SHP77 treated with DMSO at 0.1 percent for 48 hours (cell line): Measurements from ENCODE around the gene GAS6.

Experiments used
- DNase-seq: peaks from one replicate; lab custom pipeline; 2025; lab: John Stamatoyannopoulos, UW

The GAS6 gene

DNA sequence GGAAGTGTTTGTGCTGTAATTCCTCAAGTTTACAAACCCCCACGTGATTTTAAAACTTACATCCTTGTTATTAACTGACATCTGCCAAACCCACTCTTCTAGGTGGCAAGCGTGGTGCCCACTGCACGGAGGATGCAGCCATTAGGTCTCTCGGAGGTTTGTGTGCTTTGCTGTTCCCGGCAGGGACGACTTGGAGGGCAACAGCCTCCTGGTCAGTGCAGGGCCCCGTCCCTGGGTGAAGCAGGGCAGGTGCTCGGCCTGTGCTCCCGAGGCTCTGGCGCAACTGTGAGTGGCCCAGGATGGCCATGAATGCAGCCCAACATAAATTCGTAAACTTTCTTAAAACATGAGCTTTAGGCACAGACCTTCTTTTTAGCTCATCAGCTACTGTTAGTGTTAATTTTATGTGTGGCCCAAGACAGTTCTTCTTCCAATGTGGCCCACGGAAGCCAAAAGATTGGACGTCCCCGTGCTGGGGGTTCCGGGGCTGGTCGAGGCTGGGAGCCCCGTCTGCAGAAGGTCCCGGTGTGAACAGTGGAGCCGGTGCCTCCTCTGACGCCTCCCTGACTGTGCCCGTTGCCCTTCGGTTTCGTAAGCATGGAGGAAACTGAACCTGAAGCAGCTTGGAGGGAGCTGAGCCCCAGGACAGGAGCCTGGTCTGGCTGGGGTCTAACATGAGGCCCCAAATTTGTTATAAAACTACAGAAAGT is 11.9 kb downstream of the GAS6 start:
- DNase-seq = no peak

DNA sequence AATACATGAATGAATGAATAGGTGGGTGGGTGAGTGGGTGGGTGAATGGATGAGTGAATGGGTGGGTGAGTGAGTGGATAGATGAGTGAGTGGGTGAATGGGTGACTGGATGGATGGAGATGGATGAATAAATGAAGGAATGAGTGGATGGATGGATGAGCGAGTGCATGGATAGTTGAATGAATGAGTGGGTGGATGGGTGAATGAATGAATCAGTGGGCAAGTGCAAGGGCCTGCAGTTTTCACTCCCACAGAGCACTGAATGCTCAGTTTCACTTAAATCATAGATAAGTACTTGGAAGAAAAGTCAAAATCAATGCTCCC is 12.4 kb downstream of the GAS6 start:
- DNase-seq = no peak

DNA sequence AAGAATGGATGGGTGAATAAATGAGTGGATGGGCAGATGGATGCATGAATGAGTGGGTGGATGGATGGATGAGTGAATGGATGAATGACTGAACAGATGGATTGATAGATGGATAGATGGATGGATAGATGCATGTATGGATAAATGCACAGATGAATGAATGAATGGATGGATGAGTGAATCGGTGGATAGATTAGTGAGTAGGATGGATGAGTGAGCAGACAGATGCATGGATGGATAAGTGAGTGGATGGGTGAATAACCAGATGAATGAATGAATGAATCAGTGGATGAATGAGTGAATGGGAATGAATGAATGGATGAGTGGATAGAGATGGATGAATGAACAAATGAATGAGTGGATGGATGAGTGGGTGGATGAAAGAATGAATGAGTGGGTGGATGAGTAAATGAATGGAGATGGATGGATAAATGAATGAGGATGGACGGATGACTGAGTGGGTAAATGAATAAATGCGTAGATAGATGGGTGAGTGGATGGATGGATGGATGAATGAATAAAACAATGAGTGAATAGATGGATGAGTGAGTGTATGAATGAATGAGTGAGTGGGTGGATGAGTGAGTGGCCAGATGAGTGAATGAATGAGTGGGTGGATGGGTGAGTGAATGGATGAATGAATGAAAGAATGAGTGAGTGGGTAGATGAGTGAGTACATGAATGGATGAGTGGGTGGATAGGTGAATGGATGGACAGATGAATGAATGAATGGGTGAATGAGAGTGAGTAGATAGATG is 13.0 kb downstream of the GAS6 start:
- no peak for DNase-seq

DNA sequence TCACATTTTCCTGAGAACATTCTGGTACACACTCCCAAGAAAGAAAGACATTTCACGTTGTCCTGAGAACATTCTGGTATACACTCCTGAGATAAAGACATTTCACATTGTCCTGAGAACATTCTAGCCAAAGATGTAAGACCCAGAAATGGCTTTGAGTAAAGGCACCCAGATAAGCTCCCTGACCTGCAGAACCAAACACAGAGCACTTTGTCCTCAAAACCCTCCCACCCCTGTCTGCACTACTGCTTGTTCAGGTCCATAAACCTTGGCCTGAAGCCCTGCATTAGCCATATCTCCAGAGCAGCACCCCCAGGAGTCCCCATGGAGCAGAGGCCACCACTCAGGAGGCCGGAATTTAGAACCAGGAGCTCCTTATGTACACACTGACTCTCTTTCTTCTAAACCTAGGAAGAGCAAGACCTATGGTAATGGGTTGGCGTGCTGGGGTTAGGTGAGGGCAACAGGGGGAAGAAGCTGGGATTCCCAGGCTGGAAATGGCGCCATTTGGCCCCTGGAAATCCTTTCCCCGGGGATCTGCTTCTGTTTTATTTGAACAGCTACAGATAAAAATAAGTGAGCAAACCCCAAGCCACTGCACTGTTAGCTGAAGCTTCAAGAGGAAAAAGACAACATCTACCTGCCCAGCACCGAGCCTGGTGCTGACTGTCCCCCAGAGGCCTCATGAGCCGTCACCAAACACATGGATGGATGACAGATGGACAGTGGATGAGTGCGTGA is 13.7 kb downstream of the GAS6 start:
- no peak for DNase-seq

DNA sequence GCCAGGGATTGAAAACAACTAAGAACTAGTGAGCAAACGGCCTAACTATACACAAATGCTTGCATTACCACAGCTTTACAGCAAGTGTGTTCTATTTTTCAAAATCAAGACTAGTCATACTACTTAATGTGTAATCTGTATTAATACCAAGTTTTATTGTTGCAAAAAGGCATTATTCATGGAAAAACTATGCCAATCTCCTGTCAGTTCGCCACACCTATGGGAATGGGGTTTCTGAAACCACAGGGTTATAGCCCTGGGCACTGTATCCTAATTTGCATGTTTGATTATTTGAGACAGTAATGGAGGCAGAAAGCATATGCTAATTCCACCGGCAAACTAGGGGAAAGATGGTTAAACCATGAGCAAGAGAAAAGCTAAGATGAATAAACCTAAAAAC is 14.3 kb downstream of the GAS6 start:
- no peak for DNase-seq

DNA sequence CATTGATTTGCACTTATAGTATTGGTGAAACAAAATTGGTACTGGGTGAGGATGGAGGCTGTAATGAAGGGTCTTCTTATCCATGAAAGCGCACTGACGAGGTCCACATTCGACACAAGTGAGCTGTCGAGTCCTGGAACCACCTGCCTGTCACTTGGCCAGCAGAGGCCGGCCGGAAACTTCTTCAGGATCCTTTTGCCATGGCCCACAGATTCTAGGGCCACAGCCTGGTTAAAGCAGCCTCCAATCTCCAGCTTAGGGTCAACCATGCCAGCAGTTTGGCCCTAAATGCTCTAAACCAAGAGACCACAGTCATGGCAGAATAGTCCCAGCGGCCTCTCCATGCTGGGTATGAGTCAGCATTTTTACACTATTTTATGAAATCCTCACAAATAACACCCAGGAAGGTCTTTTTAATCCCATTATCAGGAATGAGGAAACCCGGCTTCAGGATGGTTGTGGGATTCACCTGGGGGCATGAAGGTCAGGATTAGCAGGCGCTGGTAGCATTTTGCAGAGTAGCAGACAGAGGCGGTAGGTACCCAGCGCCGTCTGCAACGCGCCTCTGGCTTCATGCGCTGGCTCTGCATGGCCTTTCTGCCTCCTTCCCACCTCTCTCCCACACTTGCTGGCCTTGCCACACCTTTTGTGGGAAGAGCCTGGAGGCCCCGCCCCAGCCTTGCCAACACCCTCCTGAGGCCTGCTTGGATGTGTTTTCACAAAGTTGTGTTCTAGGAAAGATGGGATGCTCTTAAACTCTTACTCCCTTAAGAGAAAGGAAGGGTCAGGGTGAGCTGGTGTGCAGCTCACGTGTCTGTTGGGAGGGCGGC is 15.2 kb downstream of the GAS6 start:
- DNase-seq = no peak

DNA sequence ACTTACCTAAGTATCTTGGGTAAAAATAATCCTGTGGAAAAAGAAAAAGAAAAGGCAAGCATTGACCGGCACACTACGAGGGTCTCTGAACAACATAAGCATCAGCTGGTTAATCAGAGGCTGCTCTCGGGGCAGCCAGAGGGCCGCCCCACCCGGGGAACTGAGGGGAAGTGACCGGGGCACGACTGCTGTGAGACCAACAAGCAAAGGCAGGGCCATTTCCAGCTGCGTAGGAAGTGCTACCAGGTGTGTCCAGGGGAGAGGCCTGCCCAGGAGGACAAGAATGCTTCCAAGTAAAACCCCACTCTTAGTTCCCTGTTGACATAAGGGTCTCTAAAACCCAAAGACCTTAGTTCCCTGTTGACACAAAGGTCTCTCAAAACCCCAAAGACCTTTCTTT is 15.9 kb downstream of the GAS6 start:
- DNase-seq = no peak

DNA sequence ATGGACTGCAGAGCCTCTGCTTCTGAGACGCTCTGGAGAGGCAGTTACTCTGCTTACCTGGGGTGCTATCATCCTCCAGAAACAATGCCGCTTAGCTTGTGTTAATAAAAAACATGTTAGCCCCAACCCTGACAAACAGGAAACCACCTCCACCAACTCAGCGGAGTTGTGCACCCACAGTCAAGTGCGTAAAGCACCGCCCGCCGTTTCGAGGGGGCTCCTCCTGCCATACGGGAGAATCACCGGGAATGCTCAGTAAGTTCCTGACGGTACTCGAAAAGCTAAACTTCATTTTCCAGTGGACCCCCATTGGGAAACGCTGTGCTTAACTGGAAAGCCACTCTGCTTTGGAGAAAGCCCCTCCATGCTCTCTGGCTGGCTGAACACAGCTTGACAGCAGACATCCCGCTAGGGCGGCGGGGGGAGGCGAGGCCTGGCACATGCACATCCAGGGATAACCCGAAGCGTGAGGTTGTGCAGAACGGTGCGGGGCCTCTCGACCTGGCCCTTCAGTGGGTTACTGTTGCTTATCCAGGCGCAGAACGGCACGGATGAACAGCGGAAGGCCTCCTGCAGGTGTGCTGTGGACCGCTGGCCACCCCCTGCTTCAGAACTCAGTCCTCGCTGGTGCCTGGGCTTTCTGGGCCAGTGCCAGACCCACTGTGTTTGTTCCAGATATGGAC is 17.1 kb downstream of the GAS6 start:
- no peak for DNase-seq

DNA sequence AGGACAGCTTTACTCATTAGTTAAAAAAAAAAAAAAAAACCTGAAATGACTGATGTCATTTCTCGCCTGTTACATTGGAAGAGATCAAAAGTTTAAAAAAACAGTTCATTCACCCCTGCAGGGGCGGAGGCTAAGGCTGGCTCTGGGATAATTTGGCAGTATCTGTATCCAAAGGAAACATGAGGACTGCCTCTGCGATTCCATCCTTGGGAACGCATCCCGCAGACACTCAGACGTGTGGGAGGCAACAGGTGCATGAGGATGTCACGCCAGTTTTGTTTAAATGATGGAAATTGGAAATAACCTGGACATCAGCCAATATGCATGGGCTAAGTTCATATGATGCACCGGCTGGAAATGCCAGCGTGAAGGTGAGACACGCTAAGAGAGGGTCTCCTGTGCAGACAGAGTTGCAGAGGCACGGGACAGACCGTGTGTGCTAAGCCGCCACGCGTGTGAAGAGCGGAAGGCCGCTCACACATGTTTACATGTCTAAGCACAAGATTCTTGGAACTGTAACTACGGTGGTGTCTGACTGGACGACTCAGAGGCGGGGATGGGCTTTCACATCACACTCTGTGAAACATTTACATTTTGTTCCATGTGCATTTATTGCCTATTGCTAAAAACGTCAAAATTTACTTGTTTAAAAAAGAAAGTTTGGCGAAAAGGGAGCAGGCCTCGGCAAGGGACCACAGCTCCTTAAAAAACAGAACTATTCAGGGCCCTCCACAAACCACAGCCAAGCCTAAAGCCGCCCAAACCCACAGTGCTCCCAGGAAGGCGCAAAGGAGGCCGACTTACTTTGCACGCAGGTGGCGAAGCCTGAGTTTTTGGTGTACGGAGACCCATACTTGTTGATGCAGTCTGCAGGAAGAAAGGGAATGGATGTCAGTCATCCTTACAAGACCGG is 17.9 kb downstream of the GAS6 start:
- no peak for DNase-seq

DNA sequence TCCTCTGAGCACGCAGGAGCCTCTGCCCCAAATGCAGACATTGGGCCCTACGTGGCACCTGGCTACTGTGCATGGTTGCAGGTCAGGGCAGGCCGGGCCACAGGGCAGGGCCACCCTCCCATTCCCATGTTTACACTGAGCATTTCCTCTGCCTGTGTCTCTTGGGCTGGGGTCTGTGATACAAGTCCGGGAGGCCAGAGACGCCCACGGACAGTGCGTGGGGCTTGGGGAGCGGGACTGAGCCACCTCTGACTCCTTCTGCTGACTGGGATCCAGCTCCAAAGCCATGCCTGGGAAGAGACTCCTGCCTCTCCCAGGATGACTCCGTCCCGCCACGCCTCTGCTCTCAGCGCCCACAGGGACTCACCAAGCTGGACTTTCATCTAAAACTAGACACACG is 18.8 kb downstream of the GAS6 start:
- DNase-seq = no peak

DNA sequence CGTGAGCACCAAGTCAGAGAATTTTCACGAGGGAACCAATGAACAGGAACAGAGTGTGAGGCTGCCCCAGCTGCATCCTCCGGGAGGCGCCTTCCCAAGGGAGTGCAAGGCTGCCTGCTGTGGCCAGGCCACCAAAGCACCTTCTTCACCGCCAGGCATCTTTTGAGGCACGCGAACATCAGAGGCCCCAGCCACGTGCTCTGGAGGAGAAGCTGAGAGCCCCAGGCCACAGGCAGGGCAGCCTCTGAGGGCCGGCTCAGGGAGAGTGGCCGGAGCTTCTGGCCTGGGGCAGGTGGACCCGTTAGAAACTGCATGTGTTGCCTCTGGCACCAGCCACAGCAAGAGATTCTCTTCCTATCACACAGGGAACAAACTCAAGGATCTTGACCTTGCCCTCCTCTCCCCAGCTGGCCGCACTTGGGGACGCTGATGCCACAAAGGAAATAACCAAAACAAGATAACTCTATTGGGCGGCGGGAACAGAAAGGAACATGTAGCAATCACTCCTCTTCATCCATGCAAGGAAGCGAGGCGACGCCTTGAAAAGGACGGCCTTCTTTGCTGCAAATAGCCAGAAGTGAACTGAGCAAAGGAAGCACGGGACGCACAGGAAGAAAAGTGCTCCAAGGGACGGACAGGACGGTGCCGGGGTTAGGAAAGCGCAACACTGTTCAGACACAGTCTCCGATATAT is 19.9 kb downstream of the GAS6 start:
- no peak for DNase-seq

DNA sequence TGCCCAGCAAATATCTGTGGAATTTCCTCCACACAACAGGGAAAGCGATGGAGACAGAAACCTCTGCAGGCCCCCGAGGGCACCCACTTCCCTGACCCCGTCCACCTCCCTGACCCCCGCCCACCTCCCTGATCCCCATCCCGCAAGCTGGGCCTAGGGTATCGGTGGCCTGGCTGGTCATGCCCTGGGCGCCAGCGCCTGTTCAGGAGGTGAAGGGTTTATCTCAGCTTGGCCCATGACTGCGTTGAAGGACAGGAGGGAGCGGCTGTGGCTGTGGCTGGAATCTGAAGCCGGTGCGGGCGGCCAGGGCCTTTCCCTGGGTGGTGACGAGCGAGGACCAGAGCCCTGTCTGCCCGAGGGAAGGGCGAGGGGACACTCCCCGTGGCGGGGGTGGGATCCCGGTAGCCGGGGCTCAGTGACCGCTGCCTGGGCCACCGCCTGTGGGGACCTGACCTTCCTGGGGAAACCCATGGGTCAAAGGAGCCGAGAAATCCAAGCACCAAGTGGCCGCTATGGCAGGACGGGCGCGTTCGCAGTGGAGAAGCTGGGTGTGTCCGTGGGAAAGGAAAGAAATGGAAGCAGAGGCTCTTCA is 20.7 kb downstream of the GAS6 start:
- DNase-seq = no peak

DNA sequence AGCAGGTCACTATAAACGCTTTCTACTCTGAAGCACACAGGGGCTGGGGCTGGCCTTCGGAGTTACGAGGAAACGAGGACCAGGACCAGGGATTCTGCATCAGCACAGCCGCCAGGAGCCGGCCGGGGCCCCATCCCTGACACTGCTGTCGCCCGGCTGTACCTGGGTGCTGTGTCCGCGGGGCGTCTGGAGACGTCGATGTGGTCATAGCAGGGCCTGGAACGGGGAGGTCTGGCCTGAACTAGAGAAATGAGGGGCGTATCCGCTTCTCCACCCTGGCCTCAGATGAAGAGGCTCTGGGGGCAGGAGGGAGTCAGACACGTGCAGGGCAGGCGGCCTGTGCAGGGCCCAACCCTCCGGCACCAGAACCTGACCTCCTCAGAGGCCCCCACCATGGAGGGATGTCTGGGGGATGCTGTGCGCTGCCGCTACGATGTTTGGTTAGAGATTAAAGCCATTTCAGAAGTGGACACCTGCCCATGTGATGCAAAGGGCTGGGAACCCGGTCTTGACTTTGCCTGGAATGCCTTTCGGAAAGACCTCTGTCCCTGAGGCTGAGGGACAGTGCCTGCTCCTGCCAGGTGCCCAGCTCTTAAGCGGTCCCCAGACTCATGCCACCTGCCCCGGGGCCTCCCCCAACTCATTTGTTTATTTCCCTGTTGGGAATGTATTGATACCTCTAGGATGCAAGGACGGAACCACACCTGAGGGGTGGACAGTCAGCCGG is 21.4 kb downstream of the GAS6 start:
- DNase-seq = no peak

DNA sequence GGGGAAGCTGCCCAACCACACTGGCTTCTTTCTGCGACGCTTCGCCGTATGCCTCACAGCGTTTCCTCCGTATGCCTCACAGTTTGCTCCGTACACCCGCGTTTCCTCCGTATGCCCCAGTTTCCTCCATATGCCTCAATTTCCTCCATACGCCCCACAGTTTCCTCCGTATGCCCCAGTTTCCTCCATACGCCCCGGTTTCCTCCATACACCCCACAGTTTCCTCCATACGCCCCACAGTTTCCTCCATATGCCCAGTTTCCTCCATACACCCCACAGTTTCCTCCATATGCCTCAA is 22.6 kb downstream of the GAS6 start:
- DNase-seq = no peak

DNA sequence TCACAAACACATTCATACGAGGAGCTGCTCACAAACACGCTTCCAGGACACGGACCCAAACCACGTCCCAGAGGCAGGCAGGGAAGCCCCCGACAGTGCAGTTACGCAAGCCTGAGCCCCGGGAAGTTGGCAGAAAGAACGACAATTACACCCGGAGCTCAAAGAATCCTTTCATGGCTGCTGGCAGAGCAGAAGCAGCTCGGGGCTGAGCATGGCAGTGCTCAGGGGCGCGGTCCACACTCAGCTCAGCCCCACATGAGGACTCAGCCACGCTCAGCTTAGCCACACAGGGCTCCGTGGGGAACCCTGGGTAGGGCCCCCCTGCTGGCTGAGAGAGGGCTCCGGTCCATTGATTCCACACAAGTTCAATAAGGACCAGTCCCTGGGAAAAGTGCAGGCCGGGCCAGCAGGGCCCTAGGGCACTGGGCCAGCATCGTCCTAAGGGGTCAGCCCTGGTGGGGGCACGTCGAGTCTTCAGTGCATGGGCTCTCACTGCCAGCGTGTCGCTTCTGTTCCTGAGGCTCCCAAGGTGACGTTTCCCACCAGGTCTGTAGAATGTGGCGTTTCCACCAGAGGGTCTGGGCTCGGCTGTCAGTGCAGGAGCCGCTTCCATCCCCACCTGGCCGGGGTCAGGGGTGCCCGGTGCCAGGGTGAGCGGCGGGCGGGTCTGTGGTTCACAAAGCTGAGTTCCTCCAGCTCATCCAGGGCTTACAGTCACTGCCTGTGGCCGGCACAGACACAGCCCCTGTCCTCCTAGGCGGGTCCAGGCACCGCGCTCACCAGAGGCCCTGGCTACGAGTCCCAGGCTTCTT is 23.1 kb downstream of the GAS6 start:
- DNase-seq = no peak

DNA sequence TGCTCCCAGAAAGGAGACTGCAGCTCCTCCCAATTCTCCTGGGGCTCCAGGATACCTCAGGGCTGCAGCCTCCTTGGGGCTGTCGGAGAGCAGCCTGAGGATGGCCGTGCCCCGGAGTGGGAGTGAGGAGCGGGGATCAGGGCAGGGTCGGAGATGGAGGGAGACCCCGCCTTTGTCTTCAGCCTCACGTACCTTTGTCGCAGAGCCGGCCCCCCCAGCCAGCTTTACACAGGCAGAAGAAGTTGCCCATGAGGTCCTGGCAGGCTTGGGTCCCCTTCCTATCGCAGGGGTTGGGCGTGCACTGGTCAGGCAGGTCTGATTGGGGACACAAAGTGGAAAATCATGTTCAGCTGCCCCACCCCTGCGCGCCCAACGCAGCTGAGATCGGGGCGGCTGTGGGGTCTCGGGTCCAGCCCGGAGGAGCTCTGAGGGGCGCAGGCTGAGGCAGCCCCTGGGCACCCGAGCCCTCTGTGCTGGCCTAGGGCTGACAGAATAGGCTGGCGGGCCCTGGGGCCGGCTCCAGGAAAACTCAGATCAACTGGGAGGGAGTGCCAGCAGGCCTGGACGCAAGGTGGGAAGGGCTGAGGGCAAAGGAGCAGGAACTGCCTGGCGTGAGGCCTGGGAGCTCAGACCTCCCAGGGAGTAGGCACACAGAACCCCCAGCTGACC is 24.2 kb downstream of the GAS6 start:
- DNase-seq = no peak

DNA sequence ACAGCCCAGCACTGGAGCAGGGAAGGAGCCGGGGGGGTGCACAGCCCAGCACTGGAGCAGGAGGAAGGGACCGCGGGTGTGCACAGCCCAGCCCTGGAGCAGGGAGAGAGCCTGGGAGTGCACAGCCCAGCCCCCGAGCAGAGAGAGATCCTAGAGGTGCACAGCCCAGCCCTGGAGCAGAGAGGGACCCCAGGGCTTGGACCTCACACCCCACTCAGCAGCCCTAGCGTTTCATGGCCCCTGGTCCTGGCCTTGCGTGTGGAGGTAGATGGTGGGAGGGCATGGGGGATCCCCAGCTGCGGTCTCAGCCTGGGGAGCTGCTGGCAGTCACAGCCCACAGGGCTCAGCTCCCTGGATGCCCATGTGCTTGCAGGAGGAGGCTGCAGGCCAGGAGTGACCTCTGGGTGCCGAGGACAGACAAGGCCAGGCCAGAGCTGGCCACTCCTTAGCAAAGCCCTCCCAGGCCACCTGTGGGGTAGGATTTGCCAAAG is 25.1 kb downstream of the GAS6 start:
- DNase-seq = no peak
